Kidney (tissue), 14 donors: ENCODE data around the gene NINL. TPM values are rescaled to one million over a fixed set of nuclear protein-coding genes. Genes with fewer than 3 reads are reported as not detected.

Experiments used
- DNase-seq, 5 donors: peaks; one replicate each; pipeline ENCODE4 v3.0.0-alpha.2; 2013 to 2020
- FAIRE-seq: peaks from 2 replicates; lab custom pipeline; 2012; peaks lifted over from hg19 to GRCh38; lab: Jason Lieb, UNC
- H3K27ac ChIP-seq, 2 donors: one replicate each; pipeline ENCODE4 v1.7.0; 2013; ENCODE audit warnings: low read depth in 2 of 2, low read length in 2 of 2, inconsistent platforms in 1 of 2
- H3K27me3 ChIP-seq: one replicate; pipeline ENCODE4 v1.7.1; 2013; ENCODE audit warnings: low read length, inconsistent platforms; ENCODE audit not compliant: control insufficient read depth, insufficient read depth
- H3K36me3 ChIP-seq, 3 donors: one replicate each; pipeline versions ENCODE4 v1.7.0 to v1.7.1; 2013; ENCODE audit warnings: low read length in 3 of 3, control low read depth in 1 of 3, inconsistent platforms in 1 of 3; ENCODE audit not compliant: insufficient read depth in 3 of 3, control insufficient read depth in 2 of 3
- H3K4me1 ChIP-seq, 3 donors: one replicate each; pipeline versions ENCODE4 v1.7.0 to v1.7.1; 2013; ENCODE audit warnings: low read length in 3 of 3, inconsistent platforms in 1 of 3, low read depth in 1 of 3; ENCODE audit not compliant: control insufficient read depth in 2 of 3, insufficient read depth in 2 of 3
- H3K4me3 ChIP-seq, 3 donors: one replicate each; pipeline versions ENCODE4 v1.7.0 to v1.8.1; 2013; ENCODE audit warnings: low read length in 3 of 3, control low read depth in 1 of 3, inconsistent platforms in 1 of 3
- H3K9ac ChIP-seq, 3 donors: one replicate each; pipeline versions ENCODE4 v1.7.0 to v1.7.1; 2013; ENCODE audit warnings: low read length in 3 of 3, control low read depth in 1 of 3, inconsistent platforms in 1 of 3
- H3K9me3 ChIP-seq, 3 donors: one replicate each; pipeline versions ENCODE4 v1.7.0 to v1.7.1; 2013; ENCODE audit warnings: low read length in 3 of 3, control low read depth in 1 of 3, inconsistent platforms in 1 of 3; ENCODE audit not compliant: control insufficient read depth in 2 of 3, insufficient read depth in 1 of 3
- CTCF ChIP-seq: IDR thresholded peaks from 3 replicates; pipeline ENCODE4 v1.5.1; 2012; ENCODE audit warnings: mild to moderate bottlenecking, moderate library complexity, borderline replicate concordance; ENCODE audit not compliant: insufficient read depth; ENCODE audit errors: extremely low read depth
- intact Hi-C: fragments of 100-400 bp; cut with DNase I; formaldehyde crosslinking; loops from one replicate; pipeline ENCODE4 v1.11.1; 2022
- polyA plus RNA-seq: library from polyadenylated mRNA; stranded (reverse); fragments of 350-450 nt; fragmentation: Illumina TruSeq; extraction: RNeasy Lipid Tissue Mini Kit (QIAGEN cat#74804); gene quantifications from one replicate; pipeline ENCODE4 v1.2.3, GENCODE V29; 2014; ENCODE audit warnings: low read depth, low replicate concordance; ENCODE audit not compliant: insufficient read depth
- total RNA-seq: library from RNA; stranded (reverse); fragmentation: NEBNext Ultra II Directional; extraction: Animal tissue kit (Norgen Biotek cat#: 25700); gene quantifications from one replicate; pipeline ENCODE4 v1.2.1, GENCODE V29; 2021
- donor health status: control.
- donor health status: control.
- donor health status: control.
- donor health status: control.
- donor health status: control.
- donor health status: DM: yes; HTN: yes; CAD: no.
- donor health status: Normal renal cell carcinoma (clear cell type).

Gene NINL
- total and polyA plus RNA-seq, 2 donors from 2014 or later: 23.4 to 25.2 TPM

DNA sequence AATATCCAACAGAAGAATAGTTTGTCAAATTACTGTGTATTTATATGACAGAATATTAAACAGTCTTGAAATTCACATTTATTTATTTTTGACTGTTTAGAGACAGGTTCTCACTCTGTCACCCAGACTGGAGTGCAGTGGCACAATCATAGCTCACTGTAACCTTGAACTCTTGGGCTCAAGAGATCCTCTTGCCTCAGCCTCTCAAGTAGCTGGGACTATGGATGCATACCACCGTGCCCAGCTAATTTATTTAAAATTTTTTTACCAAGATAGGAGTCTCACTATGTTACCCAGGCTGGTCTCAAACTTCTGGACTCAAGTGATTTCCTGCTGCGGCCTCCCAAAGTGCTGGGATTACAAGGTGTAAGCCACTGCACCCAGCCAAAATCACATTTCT, 57.4 kb downstream of the NINL start:
- H3K4me1 ChIP-seq: peaks cover 0 to 8% (median 0%) of the 10 kb centered on the region in 3 donors
- no peak for TF ChIP-seq CTCF
- H3K27ac ChIP-seq: no peak overlapping the region
- peaks cover 2 to 4% (median 3%) of the 10 kb centered on the region in 3 donors for H3K36me3 ChIP-seq
- no peak overlapping the region for H3K4me3 ChIP-seq
- no peaks in the 10 kb centered on the region for H3K9me3 ChIP-seq
- intact Hi-C loops: no loop called here
- no peak overlapping the region for H3K9ac ChIP-seq
- no peak for FAIRE-seq
- no peak for DNase-seq
- H3K27me3 ChIP-seq: no peaks in the 10 kb centered on the region

GRCh38 chr20:25526446-25526845, 58.9 kb downstream of the NINL start:
- no peak for FAIRE-seq
- Histone ChIP-seq H3K9ac (no peak overlapping the region), H3K9me3 (no peaks in the 10 kb centered on the region), H3K4me3 (no peak overlapping the region), H3K36me3 (peaks cover 2 to 4% (median 3%) of the 10 kb centered on the region in 3 donors), H3K27ac (no peak overlapping the region), H3K4me1 (peaks cover 0 to 8% (median 0%) of the 10 kb centered on the region in 3 donors), H3K27me3 (no peaks in the 10 kb centered on the region)
- intact Hi-C loops: no loop called here
- no peak for TF ChIP-seq CTCF
- no peak for DNase-seq

DNA sequence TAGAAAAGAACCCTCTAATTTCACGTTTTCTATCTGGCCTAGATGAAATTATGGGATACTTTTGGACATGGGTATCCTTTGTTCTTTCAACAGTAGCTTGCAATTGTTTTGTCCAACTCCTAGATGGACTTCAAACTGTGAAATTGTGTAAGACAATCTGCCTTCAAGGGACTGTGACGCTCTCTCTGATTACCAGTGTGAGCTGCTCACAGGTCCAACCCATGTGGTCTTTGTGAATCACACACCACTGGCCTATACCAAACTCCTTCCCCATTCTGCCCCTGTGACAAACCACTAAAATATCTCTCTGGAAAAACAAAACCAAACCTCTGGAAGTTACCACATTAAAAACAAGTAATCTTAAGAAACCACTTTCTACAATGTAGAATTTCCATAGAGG, 59.5 kb downstream of the NINL start:
- Histone ChIP-seq H3K4me1 (peaks cover 0 to 8% (median 0%) of the 10 kb centered on the region in 3 donors), H3K9ac (no peak overlapping the region), H3K9me3 (no peaks in the 10 kb centered on the region), H3K27me3 (no peaks in the 10 kb centered on the region), H3K4me3 (no peak overlapping the region), H3K36me3 (peaks cover 2 to 4% (median 3%) of the 10 kb centered on the region in 3 donors), H3K27ac (peak overlapping the region in 1 of 2 donors; percentile 18)
- intact Hi-C loops: no loop called here
- TF ChIP-seq CTCF: no peak
- no peak for FAIRE-seq
- DNase-seq: no peak

DNA sequence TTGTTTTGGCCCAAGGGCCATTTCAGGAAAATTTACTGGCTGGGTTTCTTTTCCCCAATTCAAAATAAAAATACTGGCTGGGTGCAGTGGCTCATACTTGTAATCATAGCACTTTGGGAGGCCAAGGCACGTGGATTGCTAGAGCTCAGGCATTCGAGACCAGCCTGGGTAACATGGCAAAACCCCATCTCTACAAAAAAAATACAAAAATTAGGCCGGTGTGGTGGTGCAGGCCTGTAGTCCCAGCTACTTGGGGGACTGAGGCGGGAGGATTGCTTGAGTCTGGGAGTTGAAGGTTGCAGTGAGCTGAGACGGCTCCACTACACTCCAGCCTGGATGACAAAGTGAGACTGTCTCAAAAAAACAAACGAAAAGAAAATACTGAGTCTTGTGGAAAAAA, 60.0 kb downstream of the NINL start:
- Histone ChIP-seq H3K27me3 (no peaks in the 10 kb centered on the region), H3K27ac (peak overlapping the region in 1 of 2 donors; percentile 18), H3K4me1 (peaks cover 0 to 8% (median 0%) of the 10 kb centered on the region in 3 donors), H3K4me3 (no peak overlapping the region), H3K9me3 (no peaks in the 10 kb centered on the region), H3K36me3 (peaks cover 2 to 4% (median 3%) of the 10 kb centered on the region in 3 donors), H3K9ac (no peak overlapping the region)
- TF ChIP-seq CTCF: no peak
- FAIRE-seq: no peak
- intact Hi-C loops: no loop called here
- no peak for DNase-seq
